MM.1S (cell line): Measurements from ENCODE around the gene ZNF283.
"Not testable (repeated sequence)": the region's sequence is repeated elsewhere in the genome, so short reads cannot be mapped to it uniquely, and the experiment has no call there.

ENCODE experiments used
- DNase-seq: peaks from one replicate; pipeline ENCODE4 v3.0.0-alpha.2; 2015
- H2AFZ ChIP-seq: fragments of 300-600 bp; sonication (generic); 2 replicates; pipeline ENCODE4 v1.6.0; 2016; ENCODE audit warnings: antibody characterized with exemption, low read length
- H3F3A ChIP-seq: fragments of 300-600 bp; sonication (generic); 2 replicates; pipeline ENCODE4 v1.6.1; 2016; ENCODE audit warnings: mild to moderate bottlenecking, antibody characterized with exemption, low read length, moderate library complexity, mixed read lengths; ENCODE audit not compliant: insufficient read depth
- H3K27ac ChIP-seq: fragments of 300-600 bp; sonication (generic); 2 replicates; pipeline ENCODE4 v1.5.1; 2016; ENCODE audit warnings: mild to moderate bottlenecking, low read length
- H3K27me3 ChIP-seq: fragments of 300-600 bp; sonication (generic); replicated peaks from 2 replicates; pipeline ENCODE4 v1.6.0; 2016; ENCODE audit warnings: low read length; ENCODE audit not compliant: insufficient read depth
- H3K36me3 ChIP-seq: fragments of 300-600 bp; sonication (generic); replicated peaks from 2 replicates; pipeline ENCODE4 v1.6.1; 2016; ENCODE audit warnings: mild to moderate bottlenecking, low read length, mixed read lengths; ENCODE audit not compliant: insufficient read depth
- H3K4me1 ChIP-seq: fragments of 300-600 bp; sonication (generic); 2 replicates; pipeline ENCODE4 v1.6.1; 2016; ENCODE audit warnings: low read length, mixed read lengths
- H3K4me2 ChIP-seq: fragments of 300-600 bp; sonication (generic); 2 replicates; pipeline ENCODE4 v1.6.0; 2016; ENCODE audit warnings: low read depth, low read length
- H3K4me3 ChIP-seq: fragments of 300-600 bp; sonication (generic); 2 replicates; pipeline ENCODE4 v1.5.1; 2016; ENCODE audit warnings: low read length, mixed read lengths
- H3K79me2 ChIP-seq: fragments of 300-600 bp; sonication (generic); 2 replicates; pipeline ENCODE4 v1.6.1; 2016; ENCODE audit warnings: mixed run types, low read length, mixed read lengths
- H3K9ac ChIP-seq: fragments of 300-600 bp; sonication (generic); 2 replicates; pipeline ENCODE4 v1.6.1; 2016; ENCODE audit warnings: low read length, mixed read lengths
- H3K9me2 ChIP-seq: fragments of 300-600 bp; sonication (generic); replicated peaks from 2 replicates; pipeline ENCODE4 v1.6.1; 2016; ENCODE audit warnings: mild to moderate bottlenecking, low read length, mixed read lengths; ENCODE audit not compliant: insufficient read depth
- H3K9me3 ChIP-seq: fragments of 300-600 bp; sonication (generic); replicated peaks from 2 replicates; pipeline ENCODE4 v1.6.1; 2016; ENCODE audit warnings: mild to moderate bottlenecking, low read length, mixed read lengths; ENCODE audit not compliant: insufficient read depth
- H4K20me1 ChIP-seq: fragments of 300-600 bp; sonication (generic); 2 replicates; pipeline ENCODE4 v1.6.1; 2016; ENCODE audit warnings: mild to moderate bottlenecking, low read length, moderate library complexity, mixed read lengths; ENCODE audit not compliant: insufficient read depth
- CTCF ChIP-seq: fragments of 300-600 bp; sonication (generic); IDR thresholded peaks from 2 replicates; pipeline ENCODE4 v1.5.1; 2016; ENCODE audit warnings: antibody characterized with exemption, low read length, mixed read lengths
- EZH2 ChIP-seq: fragments of 300-600 bp; sonication (generic); optimal IDR thresholded peaks from 2 replicates; pipeline ENCODE3; 2017; ENCODE audit warnings: low read depth, mild to moderate bottlenecking, antibody characterized with exemption, low read length, mixed read lengths
- EZH2phosphoT487 ChIP-seq: fragments of 300-600 bp; sonication (generic); IDR thresholded peaks from 2 replicates; pipeline ENCODE4 v1.6.1; 2018; ENCODE audit warnings: antibody characterized with exemption, low read length

The ZNF283 gene

GRCh38 chr19:43820884-43821215 lies 6.3 kb upstream of the ZNF283 start:
- H3K4me1 ChIP-seq: no peaks in the 10 kb centered on the region
- no peaks in the 10 kb centered on the region for H3K9me3 ChIP-seq
- H4K20me1 ChIP-seq: no peaks in the 10 kb centered on the region
- H3K36me3 ChIP-seq: no peaks in the 10 kb centered on the region
- H3K9me2 ChIP-seq: no peaks in the 10 kb centered on the region
- no peak overlapping the region for H3K4me2 ChIP-seq
- no peaks in the 10 kb centered on the region for H3K79me2 ChIP-seq
- no peaks in the 10 kb centered on the region; the same call in 1 of the 2 replicates for H3K27me3 ChIP-seq
- no peaks in the 10 kb centered on the region for H3F3A ChIP-seq
- no peak overlapping the region for H3K27ac ChIP-seq
- H3K4me3 ChIP-seq: no peak overlapping the region
- DNase-seq: no peak
- TF ChIP-seq CTCF: no peak
- TF ChIP-seq EZH2: no peak
- no peak for TF ChIP-seq EZH2phosphoT487
- H3K9ac ChIP-seq: no peak overlapping the region
- no peak overlapping the region for H2AFZ ChIP-seq

GRCh38 chr19:43823856-43824255 lies 3.3 kb upstream of the ZNF283 start:
- H3F3A ChIP-seq, H3K27ac ChIP-seq, H3K4me2 ChIP-seq: not testable (repeated sequence)

GRCh38 chr19:43824572-43824971 lies 2.5 kb upstream of the ZNF283 start:
- not testable (repeated sequence) for H3K27ac ChIP-seq, H3K79me2 ChIP-seq, H4K20me1 ChIP-seq, H3K4me2 ChIP-seq, DNase-seq, H3K36me3 ChIP-seq, H3K9ac ChIP-seq, H2AFZ ChIP-seq, H3K4me1 ChIP-seq, H3K4me3 ChIP-seq, H3K9me2 ChIP-seq, H3K9me3 ChIP-seq, H3F3A ChIP-seq, H3K27me3 ChIP-seq

More at GRCh38 chr19:43823856-43824255, 3.3 kb upstream of the ZNF283 start:
- H3K4me3 ChIP-seq, H3K9ac ChIP-seq, H4K20me1 ChIP-seq, H3K27me3 ChIP-seq, H3K9me3 ChIP-seq, DNase-seq, H3K36me3 ChIP-seq, H2AFZ ChIP-seq, H3K4me1 ChIP-seq, H3K79me2 ChIP-seq, H3K9me2 ChIP-seq: not testable (repeated sequence)

- H3K27ac ChIP-seq: no peak overlapping the region
- no peak for DNase-seq
- no peaks in the 10 kb centered on the region for H3K9me2 ChIP-seq
- no peaks in the 10 kb centered on the region for H3K27me3 ChIP-seq
- H3K4me3 ChIP-seq: no peak overlapping the region
- H3F3A ChIP-seq: no peaks in the 10 kb centered on the region
- H3K9me3 ChIP-seq: no peaks in the 10 kb centered on the region
- no peaks in the 10 kb centered on the region for H4K20me1 ChIP-seq
- H3K36me3 ChIP-seq: peaks cover 5% of the 10 kb centered on the region; the same call in 1 of the 2 replicates
- H3K4me2 ChIP-seq: no peak overlapping the region
- no peaks in the 10 kb centered on the region for H3K4me1 ChIP-seq
- TF ChIP-seq EZH2 (no peak), EZH2phosphoT487 (no peak), CTCF (no peak)
- H2AFZ ChIP-seq: no peak overlapping the region
- H3K79me2 ChIP-seq: no peaks in the 10 kb centered on the region
- no peak overlapping the region for H3K9ac ChIP-seq
These were observed 12.0 kb downstream of the ZNF283 start for GRCh38 chr19:43839139-43839538.
